WTC11 (cell line): Measurements from ENCODE around the gene ERP29.

Experiments
- CREM ChIP-seq: sonication (generic); formaldehyde crosslinking; IDR thresholded peaks from 2 replicates; pipeline ENCODE4 v1.8.1; 2022; ENCODE audit warnings: mild to moderate bottlenecking, missing genetic modification reagents, moderate library complexity
- FOXP1 ChIP-seq: sonication (generic); formaldehyde crosslinking; IDR thresholded peaks from 2 replicates; pipeline ENCODE4 v1.8.0; 2022; ENCODE audit warnings: missing genetic modification reagents, mild to moderate bottlenecking, moderate library complexity, borderline replicate concordance
- KAT7 ChIP-seq: sonication (generic); formaldehyde crosslinking; IDR thresholded peaks from 2 replicates; pipeline ENCODE4 v1.8.1; 2023; ENCODE audit warnings: missing genetic modification reagents, mild to moderate bottlenecking, borderline replicate concordance
- NR2C2 ChIP-seq: sonication (generic); formaldehyde crosslinking; IDR thresholded peaks from 2 replicates; pipeline ENCODE4 v1.8.0; 2022; ENCODE audit warnings: mild to moderate bottlenecking, missing genetic modification reagents
- SP1 ChIP-seq: sonication (generic); formaldehyde crosslinking; conservative IDR thresholded peaks from 2 replicates; pipeline ENCODE4 v1.8.1; 2022; ENCODE audit warnings: missing genetic modification reagents
- ZMAT4 ChIP-seq: fragments of 250-450 bp; sonication (Bioruptor Pico); IDR thresholded peaks from 2 replicates; pipeline ENCODE4 v1.9.0; 2021; ENCODE audit warnings: mild to moderate bottlenecking
- TF ChIP-seq, protein P1 (sequence below): fragments of 200-600 bp; IDR thresholded peaks from 2 replicates; pipeline ENCODE4 v1.8.0; 2022; ENCODE audit warnings: antibody characterized with exemption
- TF ChIP-seq, protein P2 (sequence below): sonication (generic); formaldehyde crosslinking; conservative IDR thresholded peaks from 2 replicates; pipeline ENCODE4 v1.8.1; 2022; ENCODE audit warnings: mild to moderate bottlenecking, missing genetic modification reagents
- TF ChIP-seq, protein P3 (sequence below): sonication (generic); formaldehyde crosslinking; IDR thresholded peaks from 2 replicates; pipeline ENCODE4 v1.8.0; 2022; ENCODE audit warnings: mild to moderate bottlenecking, missing genetic modification reagents

- no peak for TF ChIP-seq SP1 (CRISPR knock-in tag)
- TF ChIP-seq, protein P1, sequence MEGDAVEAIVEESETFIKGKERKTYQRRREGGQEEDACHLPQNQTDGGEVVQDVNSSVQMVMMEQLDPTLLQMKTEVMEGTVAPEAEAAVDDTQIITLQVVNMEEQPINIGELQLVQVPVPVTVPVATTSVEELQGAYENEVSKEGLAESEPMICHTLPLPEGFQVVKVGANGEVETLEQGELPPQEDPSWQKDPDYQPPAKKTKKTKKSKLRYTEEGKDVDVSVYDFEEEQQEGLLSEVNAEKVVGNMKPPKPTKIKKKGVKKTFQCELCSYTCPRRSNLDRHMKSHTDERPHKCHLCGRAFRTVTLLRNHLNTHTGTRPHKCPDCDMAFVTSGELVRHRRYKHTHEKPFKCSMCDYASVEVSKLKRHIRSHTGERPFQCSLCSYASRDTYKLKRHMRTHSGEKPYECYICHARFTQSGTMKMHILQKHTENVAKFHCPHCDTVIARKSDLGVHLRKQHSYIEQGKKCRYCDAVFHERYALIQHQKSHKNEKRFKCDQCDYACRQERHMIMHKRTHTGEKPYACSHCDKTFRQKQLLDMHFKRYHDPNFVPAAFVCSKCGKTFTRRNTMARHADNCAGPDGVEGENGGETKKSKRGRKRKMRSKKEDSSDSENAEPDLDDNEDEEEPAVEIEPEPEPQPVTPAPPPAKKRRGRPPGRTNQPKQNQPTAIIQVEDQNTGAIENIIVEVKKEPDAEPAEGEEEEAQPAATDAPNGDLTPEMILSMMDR, result no peak
- TF ChIP-seq, protein P2, sequence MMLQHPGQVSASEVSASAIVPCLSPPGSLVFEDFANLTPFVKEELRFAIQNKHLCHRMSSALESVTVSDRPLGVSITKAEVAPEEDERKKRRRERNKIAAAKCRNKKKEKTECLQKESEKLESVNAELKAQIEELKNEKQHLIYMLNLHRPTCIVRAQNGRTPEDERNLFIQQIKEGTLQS (CRISPR knock-in tag), result no peak
- TF ChIP-seq ZMAT4, result no peak
- TF ChIP-seq, protein P3, sequence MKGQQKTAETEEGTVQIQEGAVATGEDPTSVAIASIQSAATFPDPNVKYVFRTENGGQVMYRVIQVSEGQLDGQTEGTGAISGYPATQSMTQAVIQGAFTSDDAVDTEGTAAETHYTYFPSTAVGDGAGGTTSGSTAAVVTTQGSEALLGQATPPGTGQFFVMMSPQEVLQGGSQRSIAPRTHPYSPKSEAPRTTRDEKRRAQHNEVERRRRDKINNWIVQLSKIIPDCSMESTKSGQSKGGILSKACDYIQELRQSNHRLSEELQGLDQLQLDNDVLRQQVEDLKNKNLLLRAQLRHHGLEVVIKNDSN (CRISPR knock-in tag), result no peak
- no peak for TF ChIP-seq CREM (CRISPR knock-in tag)
- TF ChIP-seq NR2C2 (CRISPR knock-in tag), result no peak
- TF ChIP-seq KAT7 (CRISPR knock-in tag), result no peak
- no peak for TF ChIP-seq FOXP1 (CRISPR knock-in tag)
These were observed 48.3 kb upstream of the ERP29 start for GRCh38 chr12:111964935-111965334.
